C4-2B (cell line): Measurements from ENCODE around the gene ENAH.

Source experiments
- CTCF ChIP-seq: fragments of 450-650 bp; conservative IDR thresholded peaks from 2 replicates; pipeline ENCODE4 v1.5.1; 2017; ENCODE audit warnings: mild to moderate bottlenecking
- ZFX ChIP-seq: fragments of 450-650 bp; IDR thresholded peaks from 2 replicates; pipeline ENCODE4 v1.6.1; 2017

GRCh38 chr1:225607355-225607754 is 45.6 kb downstream of the ENAH start:
- TF ChIP-seq CTCF (no peak), ZFX (no peak)
